ENCODE data around the gene ZFP36L1. TPM values are rescaled to one million over a fixed set of nuclear protein-coding genes. Genes with fewer than 3 reads are reported as not detected.

ZFP36L1 gene
- total RNA-seq, 1 donor from 2014 or later = 106 TPM

Other genes starting within 250 kb of the ZFP36L1 start
- 44.9 and 52.6 TPM in 2 replicates for gene ACTN1, start 186.2 kb upstream of the ZFP36L1 start, total RNA-seq

All from activated CD4-positive, alpha-beta T cell treated with anti-CD3 and anti-CD28 coated beads, Interleukin-2, amount 10 ng/mL, durations not matched to agents 24 days and 14 days (primary cell).